Measurements from ENCODE around the gene KIF5B.
"Not testable (repeated sequence)": the region's sequence is repeated elsewhere in the genome, so short reads cannot be mapped to it uniquely, and the experiment has no call there.

Gene KIF5B

GRCh38 chr10:32007026-32007425 lies 49.2 kb downstream of the KIF5B start:
- no peak for DNase-seq (ENCODE audit: low spot score)

- DNase-seq (ENCODE audit: low spot score): peak; percentile 13
Measured at GRCh38 chr10:32005050-32005449, 51.2 kb downstream of the KIF5B start.

DNA sequence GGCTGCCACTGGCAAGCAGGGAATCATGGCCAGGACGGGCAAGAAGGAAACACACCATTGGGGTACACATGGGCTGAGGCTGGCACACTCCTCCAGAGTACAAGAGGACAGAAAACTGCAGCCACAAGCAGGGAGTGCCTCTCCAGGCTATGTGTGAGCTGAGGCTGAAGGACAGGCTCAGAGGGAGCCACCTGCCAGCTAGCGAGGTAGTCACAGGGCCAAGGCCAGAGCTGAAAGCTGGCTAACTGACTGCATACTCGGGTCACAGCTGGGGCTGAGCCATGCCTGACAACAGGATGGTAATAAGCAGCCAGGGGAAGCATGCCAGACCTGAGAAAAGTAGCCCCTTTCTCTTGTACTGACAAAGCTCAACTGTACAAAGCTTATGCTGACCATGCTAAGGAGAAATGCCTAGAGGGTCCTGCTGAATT lies 52.0 kb downstream of the KIF5B start:
- DNase-seq (ENCODE audit: low spot score): no peak

GRCh38 chr10:32002531-32002930 lies 53.7 kb downstream of the KIF5B start:
- no peak for DNase-seq (ENCODE audit: low spot score)

- no peak for DNase-seq (ENCODE audit: low spot score)
Measured at GRCh38 chr10:32000937-32001336, 55.3 kb downstream of the KIF5B start.

- DNase-seq (ENCODE audit: low spot score): no peak
Measured at GRCh38 chr10:31999836-32000235, 56.4 kb downstream of the KIF5B start.

DNA sequence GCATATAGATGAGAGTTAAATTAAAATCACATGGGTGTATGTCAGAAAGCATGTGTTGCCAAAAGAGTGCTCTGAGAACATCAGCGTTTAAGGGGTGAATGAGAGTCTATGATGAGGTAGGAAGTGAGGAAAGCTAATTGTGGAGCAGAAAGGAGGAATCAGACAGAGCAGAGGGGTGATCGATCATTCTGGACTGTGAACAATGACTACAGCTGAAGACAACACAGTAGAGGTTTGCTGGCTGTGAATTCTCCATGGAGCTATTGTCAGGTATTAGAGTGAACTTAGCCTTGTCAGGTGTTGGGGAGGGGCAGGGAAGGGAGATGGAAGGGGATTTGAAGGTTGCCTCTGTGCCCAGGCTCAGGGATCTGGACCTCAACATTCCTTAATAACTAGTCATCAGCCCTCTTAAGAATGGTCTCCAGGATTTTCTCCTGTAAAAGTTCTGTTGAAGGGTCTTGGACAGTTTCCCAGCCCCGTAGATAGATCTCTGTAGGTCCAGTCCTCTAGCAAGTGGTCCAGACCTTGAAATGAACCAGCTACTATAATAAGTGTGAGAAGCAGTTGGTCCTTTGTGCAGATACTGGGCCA lies 57.1 kb downstream of the KIF5B start:
- DNase-seq (ENCODE audit: low spot score): no peak

DNA sequence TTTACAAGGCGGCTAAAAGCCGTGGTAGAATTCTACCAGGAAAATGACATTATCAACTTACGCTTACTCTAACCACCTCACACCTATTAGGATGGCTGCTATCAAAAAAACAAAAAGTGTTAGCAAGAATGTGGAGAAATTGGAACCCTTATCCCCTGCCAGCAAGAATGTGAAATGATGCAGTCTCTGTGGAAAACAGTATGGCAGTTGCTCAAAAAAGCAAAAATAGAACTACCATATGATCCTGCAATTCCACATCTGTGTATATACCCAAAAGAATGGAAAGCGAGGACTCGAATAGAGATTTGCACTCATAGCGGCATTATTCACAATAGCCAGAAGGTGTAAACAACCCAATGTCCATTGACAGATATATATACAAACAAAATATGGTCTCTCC lies 61.3 kb downstream of the KIF5B start:
- DNase-seq (ENCODE audit: low spot score): no peak

DNA sequence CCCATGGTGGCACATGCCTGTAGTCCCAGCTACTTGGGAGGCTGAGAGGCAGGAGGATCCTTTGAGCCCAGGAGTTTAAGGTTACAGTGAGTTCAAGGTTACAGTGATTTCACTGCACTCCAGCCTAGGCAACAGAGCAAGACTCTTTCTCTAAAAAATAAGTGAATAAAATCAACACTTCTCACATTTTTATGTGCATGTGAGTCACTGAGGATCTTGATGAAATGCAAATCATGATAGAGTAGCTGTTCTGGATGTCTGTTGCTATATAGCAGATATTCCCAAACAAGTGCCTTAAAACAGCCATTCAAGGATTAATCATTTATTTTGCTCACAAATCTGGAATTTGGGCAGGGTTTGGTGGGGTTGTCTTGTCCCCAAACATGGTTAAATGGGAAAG lies 65.3 kb downstream of the KIF5B start:
- DNase-seq (ENCODE audit: low spot score): no peak

DNA sequence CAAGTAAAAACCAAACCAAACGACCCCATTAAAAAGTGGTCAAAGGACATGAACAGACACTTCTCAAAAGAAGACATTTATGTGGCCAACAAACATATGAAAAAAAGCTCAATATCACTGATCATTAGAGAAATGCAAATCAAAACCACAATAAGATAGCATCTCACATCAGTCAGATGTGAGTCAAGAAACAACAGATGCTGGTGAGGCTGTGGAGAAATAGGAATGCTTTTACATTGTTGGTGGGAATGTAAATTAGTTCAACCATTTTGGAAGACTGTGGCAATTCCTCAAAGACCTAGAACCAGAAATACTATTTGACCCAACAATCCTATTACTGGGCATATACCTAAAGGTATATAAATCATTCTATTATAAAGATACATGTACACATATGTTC lies 68.4 kb downstream of the KIF5B start:
- not testable (repeated sequence) for DNase-seq (ENCODE audit: low spot score)

DNA sequence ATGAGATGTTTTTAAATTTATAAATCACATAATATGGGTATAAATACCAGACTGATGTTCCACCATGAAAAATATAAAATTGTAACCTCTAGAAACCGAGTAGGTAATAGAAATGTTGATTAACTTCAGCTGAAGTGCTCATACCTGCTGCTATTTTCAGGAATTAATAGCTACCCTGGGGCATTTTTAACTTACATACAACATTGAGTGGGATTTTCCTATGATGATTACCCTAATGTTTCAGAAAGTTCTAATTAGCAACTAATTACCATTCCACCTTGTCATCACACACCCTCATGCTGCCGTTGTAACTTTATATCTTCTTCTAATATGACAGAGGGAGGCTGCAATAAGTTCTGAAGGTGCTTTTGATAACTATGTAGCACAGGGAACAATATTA lies 74.1 kb downstream of the KIF5B start:
- no peak for DNase-seq (ENCODE audit: low spot score)

GRCh38 chr10:31980471-31980870 lies 75.8 kb downstream of the KIF5B start:
- DNase-seq (ENCODE audit: low spot score): no peak

- not testable (repeated sequence) for DNase-seq (ENCODE audit: low spot score)
Measured at GRCh38 chr10:31979071-31979470, 77.2 kb downstream of the KIF5B start.

DNA sequence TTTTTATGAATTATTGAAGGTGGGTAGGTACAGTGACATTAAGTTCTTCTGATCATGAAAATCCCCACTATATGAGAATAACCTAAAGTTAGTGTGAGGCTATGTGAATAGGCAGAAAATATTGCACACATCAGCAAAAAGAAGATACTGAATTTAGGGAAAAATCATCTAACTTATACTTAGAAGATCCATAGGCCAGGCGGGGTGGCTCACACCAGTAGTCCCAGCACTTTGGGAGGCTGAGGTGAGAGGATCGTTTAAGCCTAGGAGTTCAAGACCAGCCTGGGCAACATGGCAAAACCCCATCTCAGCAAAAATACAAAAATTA lies 78.1 kb downstream of the KIF5B start:
- DNase-seq (ENCODE audit: low spot score): no peak

GRCh38 chr10:31977440-31978155 lies 78.6 kb downstream of the KIF5B start:
- no peak for DNase-seq (ENCODE audit: low spot score)

GRCh38 chr10:31975157-31975765 lies 81.0 kb downstream of the KIF5B start:
- no peak for DNase-seq (ENCODE audit: low spot score)

DNA sequence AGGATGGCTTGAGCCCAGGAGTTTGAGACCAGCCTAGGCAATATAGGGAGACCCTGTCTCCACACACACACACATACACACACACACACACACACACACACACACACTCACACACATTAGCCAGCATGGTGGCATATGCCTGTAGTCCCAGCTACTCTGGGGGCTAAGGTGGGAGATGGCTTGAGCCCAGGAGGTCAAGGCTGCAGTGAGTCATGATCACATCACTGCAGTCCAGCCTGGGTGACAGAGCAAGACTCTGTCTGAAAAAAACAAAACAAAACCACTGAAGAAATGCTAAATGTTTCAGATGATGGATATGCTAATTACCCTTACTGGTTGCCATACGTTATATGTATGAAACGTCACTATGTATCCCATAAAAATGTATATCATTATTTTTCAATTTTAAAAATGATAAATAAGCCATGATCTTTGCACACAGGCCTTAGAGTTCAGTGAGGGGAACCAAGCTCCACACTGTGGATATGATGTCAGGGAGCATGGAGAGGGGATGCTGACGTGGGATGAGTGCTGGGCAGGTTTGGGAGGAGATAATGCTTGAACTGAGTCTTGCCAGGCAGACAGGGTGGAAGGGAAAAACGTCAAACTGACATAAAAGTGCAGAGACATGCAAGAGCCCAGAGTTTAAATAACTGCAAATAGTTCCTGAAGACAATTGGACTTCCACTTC lies 81.6 kb downstream of the KIF5B start:
- DNase-seq (ENCODE audit: low spot score): no peak

GRCh38 chr10:31972519-31973041 lies 83.6 kb downstream of the KIF5B start:
- no peak for DNase-seq (ENCODE audit: low spot score)

GRCh38 chr10:31969847-31970246 lies 86.4 kb downstream of the KIF5B start:
- not testable (repeated sequence) for DNase-seq (ENCODE audit: low spot score)

- DNase-seq (ENCODE audit: low spot score): no peak
Measured at GRCh38 chr10:31963589-31963980, 92.6 kb downstream of the KIF5B start.

GRCh38 chr10:31962826-31963588 lies 93.2 kb downstream of the KIF5B start:
- no peak for DNase-seq (ENCODE audit: low spot score)

Data from HuH-7.5 (cell line).